Neural cell (in vitro differentiated cells): ENCODE data around the gene AMPH.

Experiments used
- EZH2 ChIP-seq: fragments of 200-600, 300-800 bp; shearing (Covaris generic), sonication (generic); IDR thresholded peaks from 2 replicates; pipeline ENCODE4 v1.6.1; 2014; ENCODE audit warnings: antibody characterized with exemption, low read length, borderline replicate concordance, mild to moderate bottlenecking; ENCODE audit not compliant: insufficient read depth, poor library complexity, severe bottlenecking
- TF ChIP-seq, protein P1 (sequence below): fragments of 450-650 bp; IDR thresholded peaks from 2 replicates; pipeline ENCODE4 v1.5.1; 2014; ENCODE audit warnings: antibody characterized with exemption, mild to moderate bottlenecking, moderate library complexity; ENCODE audit not compliant: poor library complexity, severe bottlenecking
- TF ChIP-seq, protein P2 (sequence below): IDR thresholded peaks from 2 replicates; pipeline ENCODE4 v1.6.1; 2012; ENCODE audit warnings: borderline replicate concordance

- TF ChIP-seq, protein P1, sequence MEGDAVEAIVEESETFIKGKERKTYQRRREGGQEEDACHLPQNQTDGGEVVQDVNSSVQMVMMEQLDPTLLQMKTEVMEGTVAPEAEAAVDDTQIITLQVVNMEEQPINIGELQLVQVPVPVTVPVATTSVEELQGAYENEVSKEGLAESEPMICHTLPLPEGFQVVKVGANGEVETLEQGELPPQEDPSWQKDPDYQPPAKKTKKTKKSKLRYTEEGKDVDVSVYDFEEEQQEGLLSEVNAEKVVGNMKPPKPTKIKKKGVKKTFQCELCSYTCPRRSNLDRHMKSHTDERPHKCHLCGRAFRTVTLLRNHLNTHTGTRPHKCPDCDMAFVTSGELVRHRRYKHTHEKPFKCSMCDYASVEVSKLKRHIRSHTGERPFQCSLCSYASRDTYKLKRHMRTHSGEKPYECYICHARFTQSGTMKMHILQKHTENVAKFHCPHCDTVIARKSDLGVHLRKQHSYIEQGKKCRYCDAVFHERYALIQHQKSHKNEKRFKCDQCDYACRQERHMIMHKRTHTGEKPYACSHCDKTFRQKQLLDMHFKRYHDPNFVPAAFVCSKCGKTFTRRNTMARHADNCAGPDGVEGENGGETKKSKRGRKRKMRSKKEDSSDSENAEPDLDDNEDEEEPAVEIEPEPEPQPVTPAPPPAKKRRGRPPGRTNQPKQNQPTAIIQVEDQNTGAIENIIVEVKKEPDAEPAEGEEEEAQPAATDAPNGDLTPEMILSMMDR, result no peak
- TF ChIP-seq, protein P2, sequence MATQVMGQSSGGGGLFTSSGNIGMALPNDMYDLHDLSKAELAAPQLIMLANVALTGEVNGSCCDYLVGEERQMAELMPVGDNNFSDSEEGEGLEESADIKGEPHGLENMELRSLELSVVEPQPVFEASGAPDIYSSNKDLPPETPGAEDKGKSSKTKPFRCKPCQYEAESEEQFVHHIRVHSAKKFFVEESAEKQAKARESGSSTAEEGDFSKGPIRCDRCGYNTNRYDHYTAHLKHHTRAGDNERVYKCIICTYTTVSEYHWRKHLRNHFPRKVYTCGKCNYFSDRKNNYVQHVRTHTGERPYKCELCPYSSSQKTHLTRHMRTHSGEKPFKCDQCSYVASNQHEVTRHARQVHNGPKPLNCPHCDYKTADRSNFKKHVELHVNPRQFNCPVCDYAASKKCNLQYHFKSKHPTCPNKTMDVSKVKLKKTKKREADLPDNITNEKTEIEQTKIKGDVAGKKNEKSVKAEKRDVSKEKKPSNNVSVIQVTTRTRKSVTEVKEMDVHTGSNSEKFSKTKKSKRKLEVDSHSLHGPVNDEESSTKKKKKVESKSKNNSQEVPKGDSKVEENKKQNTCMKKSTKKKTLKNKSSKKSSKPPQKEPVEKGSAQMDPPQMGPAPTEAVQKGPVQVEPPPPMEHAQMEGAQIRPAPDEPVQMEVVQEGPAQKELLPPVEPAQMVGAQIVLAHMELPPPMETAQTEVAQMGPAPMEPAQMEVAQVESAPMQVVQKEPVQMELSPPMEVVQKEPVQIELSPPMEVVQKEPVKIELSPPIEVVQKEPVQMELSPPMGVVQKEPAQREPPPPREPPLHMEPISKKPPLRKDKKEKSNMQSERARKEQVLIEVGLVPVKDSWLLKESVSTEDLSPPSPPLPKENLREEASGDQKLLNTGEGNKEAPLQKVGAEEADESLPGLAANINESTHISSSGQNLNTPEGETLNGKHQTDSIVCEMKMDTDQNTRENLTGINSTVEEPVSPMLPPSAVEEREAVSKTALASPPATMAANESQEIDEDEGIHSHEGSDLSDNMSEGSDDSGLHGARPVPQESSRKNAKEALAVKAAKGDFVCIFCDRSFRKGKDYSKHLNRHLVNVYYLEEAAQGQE, result no peak
- no peak for TF ChIP-seq EZH2
These were observed 217.4 kb downstream of the AMPH start for GRCh38 chr7:38413784-38414183.
